ENCODE results near the gene XRCC1.

GRCh38 chr19:43532571-43532961 lies 42.8 kb downstream of the XRCC1 start:
- TF ChIP-seq TAF1 (IDR thresholded peaks at IDR 0.05; ENCODE audit: low read depth, low read length) (no peak; the same call in 1 of the 2 replicates), POLR2A (IDR thresholded peaks at IDR 0.05; ENCODE audit: low read depth, low read length) (no peak), POLR2AphosphoS5 (IDR thresholded peaks at IDR 0.05; ENCODE audit: low read depth, low read length) (no peak), PAX5 (IDR thresholded peaks at IDR 0.05; ENCODE audit: insufficient read depth, low read length, severe bottlenecking) (no peak), SPI1 (IDR thresholded peaks at IDR 0.05; ENCODE audit: low read depth, low read length) (no peak)
